Stomach smooth muscle (tissue), 2 donors: ENCODE data around the gene SI.
"Not testable (repeated sequence)": the region's sequence is repeated elsewhere in the genome, so short reads cannot be mapped to it uniquely, and the experiment has no call there.

ENCODE experiments used
- H3K27ac ChIP-seq: one replicate; pipeline ENCODE4 v1.7.0; 2013; ENCODE audit warnings: mild to moderate bottlenecking, low read length, inconsistent platforms
- H3K27me3 ChIP-seq, 2 donors: one replicate each; pipeline ENCODE4 v1.7.0; 2013; ENCODE audit warnings: low read length in 2 of 2; ENCODE audit not compliant: insufficient read depth in 2 of 2, control insufficient read depth in 1 of 2
- H3K36me3 ChIP-seq, 2 donors: one replicate each; pipeline ENCODE4 v1.7.0; 2013; ENCODE audit warnings: low read length in 2 of 2; ENCODE audit not compliant: control insufficient read depth in 2 of 2, insufficient read depth in 2 of 2
- H3K4me1 ChIP-seq: one replicate; pipeline ENCODE4 v1.7.0; 2013; ENCODE audit warnings: low read length; ENCODE audit not compliant: control insufficient read depth, insufficient read depth
- H3K4me3 ChIP-seq, 2 donors: one replicate each; pipeline ENCODE4 v1.7.0; 2013; ENCODE audit warnings: low read length in 2 of 2
- H3K9ac ChIP-seq, 2 donors: one replicate each; pipeline ENCODE4 v1.7.0; 2013; ENCODE audit warnings: low read length in 2 of 2, mild to moderate bottlenecking in 1 of 2
- H3K9me3 ChIP-seq, 2 donors: one replicate each; pipeline ENCODE4 v1.7.0; 2013; ENCODE audit warnings: low read length in 2 of 2; ENCODE audit not compliant: control insufficient read depth in 2 of 2
- donor health status: healthy.
- donor health status: Pancreatic carcinoma.

Gene SI

GRCh38 chr3:164962610-164963009 is 115.7 kb downstream of the SI start:
- no peaks in the 10 kb centered on the region for H3K36me3 ChIP-seq
- H3K27me3 ChIP-seq: no peaks in the 10 kb centered on the region
- H3K27ac ChIP-seq: no peak overlapping the region
- H3K4me3 ChIP-seq: no peak overlapping the region
- H3K9me3 ChIP-seq: no peaks in the 10 kb centered on the region
- no peaks in the 10 kb centered on the region for H3K4me1 ChIP-seq
- H3K9ac ChIP-seq: no peak overlapping the region

DNA sequence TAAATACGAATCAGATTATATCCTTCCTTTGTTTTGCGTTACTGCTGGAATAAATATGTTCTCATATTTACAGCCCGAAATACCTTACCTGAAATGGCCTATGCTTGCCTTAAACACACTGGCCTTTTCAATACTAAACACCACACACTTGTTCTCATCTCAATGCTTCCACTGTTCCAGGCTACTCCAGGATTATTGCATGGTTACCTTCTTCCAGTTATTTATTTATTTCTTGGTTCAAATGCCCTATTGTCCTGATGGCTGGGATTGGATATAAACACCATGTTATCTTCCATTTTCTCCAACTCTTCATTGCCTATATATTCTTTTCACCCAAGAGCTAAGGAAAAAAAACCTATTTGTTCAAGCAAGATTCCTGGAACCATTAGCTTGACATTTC is 125.3 kb downstream of the SI start:
- Histone ChIP-seq H3K9ac (no peak overlapping the region), H3K9me3 (no peaks in the 10 kb centered on the region), H3K27me3 (no peaks in the 10 kb centered on the region), H3K4me3 (no peak overlapping the region), H3K4me1 (no peaks in the 10 kb centered on the region), H3K27ac (no peak overlapping the region), H3K36me3 (no peaks in the 10 kb centered on the region)

DNA sequence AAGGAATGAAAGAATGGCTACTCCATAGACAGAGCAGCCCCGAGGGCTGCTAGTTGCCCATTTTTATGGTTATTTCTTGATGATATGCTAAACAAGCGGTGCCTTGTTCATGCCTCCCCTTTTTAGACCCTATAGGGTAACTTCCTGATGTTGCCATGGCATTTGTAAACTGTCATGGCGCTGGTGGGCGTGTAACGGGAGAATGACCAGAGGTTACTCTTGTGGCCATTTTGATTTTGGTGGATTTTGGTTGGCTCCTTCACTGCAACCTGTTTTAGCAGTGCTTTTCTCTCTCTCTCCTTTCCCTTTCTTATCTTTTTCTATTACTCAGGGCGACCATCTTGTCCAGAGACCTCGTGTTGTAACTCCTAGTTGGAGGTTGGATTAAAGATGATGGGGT is 126.9 kb downstream of the SI start:
- not testable (repeated sequence) for H3K9ac ChIP-seq, H3K27me3 ChIP-seq, H3K4me1 ChIP-seq, H3K27ac ChIP-seq, H3K4me3 ChIP-seq, H3K9me3 ChIP-seq, H3K36me3 ChIP-seq

- no peaks in the 10 kb centered on the region for H3K4me1 ChIP-seq
- no peak overlapping the region for H3K27ac ChIP-seq
- H3K9ac ChIP-seq: no peak overlapping the region
- H3K36me3 ChIP-seq: no peaks in the 10 kb centered on the region
- no peak overlapping the region for H3K4me3 ChIP-seq
- no peaks in the 10 kb centered on the region for H3K27me3 ChIP-seq
- no peaks in the 10 kb centered on the region for H3K9me3 ChIP-seq
Observed at GRCh38 chr3:164940745-164941144, 137.6 kb downstream of the SI start.

DNA sequence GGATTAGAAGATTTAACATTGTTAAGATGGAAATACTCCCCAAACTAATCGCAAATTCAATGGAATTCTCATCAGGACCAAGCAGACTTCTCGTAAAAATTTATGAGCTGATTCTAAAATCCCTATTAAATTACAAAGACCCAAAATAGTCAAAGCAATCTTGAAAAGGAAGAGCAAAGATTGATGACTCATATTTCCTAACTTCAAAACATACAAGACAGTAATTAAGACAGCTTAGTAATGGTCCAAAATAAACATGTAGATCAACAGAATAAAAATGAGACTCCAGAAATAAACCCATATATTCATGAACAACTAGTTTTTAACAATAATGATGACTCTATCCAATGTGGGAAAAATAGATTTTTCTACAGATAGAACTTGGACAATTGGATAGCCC is 148.7 kb downstream of the SI start:
- Histone ChIP-seq H3K36me3 (no peaks in the 10 kb centered on the region), H3K9me3 (no peaks in the 10 kb centered on the region), H3K4me3 (no peak overlapping the region), H3K27ac (no peak overlapping the region), H3K9ac (no peak overlapping the region), H3K27me3 (no peaks in the 10 kb centered on the region), H3K4me1 (no peaks in the 10 kb centered on the region)
